H1 (cell line): ENCODE measurements around the gene CCNH. TPM values are rescaled to one million over a fixed set of nuclear protein-coding genes. Genes with fewer than 3 reads are reported as not detected.

Experiments used
- CTCF ChIA-PET: fragments of 300-600 bp; sonication (Branson Sonifier 250); formaldehyde crosslinking; loops from one replicate; lab custom pipeline; 2021; ENCODE audit not compliant: partially characterized antibody; lab: Charles Lee
- POLR2A ChIA-PET: fragments of 300-600 bp; sonication (Branson Sonifier 250); formaldehyde crosslinking; loops from one replicate; lab custom pipeline; 2021; ENCODE audit warnings: inconsistent platforms; ENCODE audit not compliant: partially characterized antibody; lab: Charles Lee
- DNase-seq, 2 experiments: peaks; one replicate each; pipeline versions ENCODE4 v3.0.0 to v3.0.0-alpha.2; 2010 to 2022; ENCODE audit warnings: low spot score in 2 of 2, low read depth in 1 of 2, mixed read lengths in 1 of 2
- FAIRE-seq: peaks from 2 replicates; lab custom pipeline; 2011; peaks lifted over from hg19 to GRCh38; lab: Jason Lieb, UNC
- H2AFZ ChIP-seq: 2 replicates; pipeline ENCODE4 v1.8.1; 2012; ENCODE audit warnings: low read length, inconsistent platforms
- H2AK5ac ChIP-seq: 2 replicates; pipeline ENCODE4 v1.6.1; 2013; ENCODE audit warnings: low read depth, low read length
- H2BK120ac ChIP-seq: replicated peaks from 2 replicates; pipeline ENCODE3; 2013; ENCODE audit warnings: low read depth, low read length, inconsistent platforms
- H2BK12ac ChIP-seq: 2 replicates; pipeline ENCODE4 v1.6.1; 2013; ENCODE audit warnings: low read depth, low read length
- H2BK15ac ChIP-seq: 2 replicates; pipeline ENCODE4 v1.6.1; 2013; ENCODE audit warnings: low read length
- H2BK20ac ChIP-seq: 2 replicates; pipeline ENCODE4 v1.6.1; 2013; ENCODE audit warnings: low read length
- H2BK5ac ChIP-seq: 2 replicates; pipeline ENCODE4 v1.6.1; 2013; ENCODE audit warnings: low read depth, low read length
- H3K14ac ChIP-seq: 2 replicates; pipeline ENCODE4 v1.6.1; 2013; ENCODE audit warnings: inconsistent platforms; ENCODE audit not compliant: insufficient read length
- H3K18ac ChIP-seq: 2 replicates; pipeline ENCODE4 v1.6.1; 2013; ENCODE audit warnings: low read length; ENCODE audit errors: extremely low read depth
- H3K23ac ChIP-seq: 2 replicates; pipeline ENCODE4 v1.6.1; 2013; ENCODE audit warnings: inconsistent platforms; ENCODE audit not compliant: insufficient read length
- H3K23me2 ChIP-seq: 2 replicates; pipeline ENCODE4 v1.6.1; 2013; ENCODE audit warnings: low read depth, low read length
- H3K27ac ChIP-seq: 2 replicates; pipeline ENCODE4 v1.6.1; 2011; ENCODE audit warnings: low read depth, low read length, inconsistent platforms
- H3K27me3 ChIP-seq, 4 experiments: replicated peaks in 1 of 4; 1 replicate in 1 of 4; 2 replicates in 3 of 4; pipeline versions ENCODE4 v1.6.1 to v1.8.1; 2011 to 2013; ENCODE audit warnings: low read length in 3 of 4, mild to moderate bottlenecking in 3 of 4, inconsistent platforms in 2 of 4, mixed read lengths in 2 of 4, moderate library complexity in 1 of 4; ENCODE audit not compliant: control insufficient read depth in 3 of 4, insufficient read depth in 3 of 4; ENCODE audit errors: extremely low read depth in 1 of 4
- H3K36me3 ChIP-seq, 4 experiments: 2 replicates each; pipeline versions ENCODE4 v1.6.1 to v1.8.1; 2011 to 2013; ENCODE audit warnings: mild to moderate bottlenecking in 4 of 4, low read length in 3 of 4, moderate library complexity in 2 of 4, control low read depth in 1 of 4, inconsistent platforms in 1 of 4; ENCODE audit not compliant: insufficient read depth in 4 of 4, control insufficient read depth in 2 of 4
- H3K4ac ChIP-seq: replicated peaks from 2 replicates; pipeline ENCODE3; 2013; ENCODE audit warnings: low read length, low read depth, mixed read lengths, inconsistent platforms; ENCODE audit not compliant: insufficient read length
- H3K4me1 ChIP-seq, 4 experiments: replicated peaks in 1 of 4; 1 replicate in 1 of 4; 2 replicates in 3 of 4; pipeline versions ENCODE4 v1.6.1 to v1.8.1; 2011 to 2013; ENCODE audit warnings: low read length in 3 of 4, inconsistent platforms in 2 of 4, mixed read lengths in 1 of 4; ENCODE audit not compliant: insufficient read depth in 4 of 4, control insufficient read depth in 3 of 4
- H3K4me2 ChIP-seq, 2 experiments: 2 replicates each; pipeline versions ENCODE4 v1.6.1 to v1.8.1; 2011 to 2013; ENCODE audit warnings: low read depth in 2 of 2, low read length in 2 of 2, control low read depth in 1 of 2, inconsistent platforms in 1 of 2, mild to moderate bottlenecking in 1 of 2; ENCODE audit not compliant: insufficient read depth in 1 of 2
- H3K4me3 ChIP-seq, 4 experiments: fragments of 200-600, 300-600 bp in 1 of 4; sonication (generic), shearing (Covaris generic), sonication (Bioruptor Twin) in 1 of 4; 2 replicates each; pipeline versions ENCODE4 v1.5.1 to v1.8.1; 2011 to 2016; ENCODE audit warnings: low read length in 4 of 4, low read depth in 3 of 4, control low read depth in 2 of 4, inconsistent platforms in 2 of 4, mild to moderate bottlenecking in 2 of 4, mixed read lengths in 1 of 4, moderate library complexity in 1 of 4; ENCODE audit not compliant: insufficient read depth in 2 of 4; ENCODE audit errors: extremely low read depth in 1 of 4
- H3K56ac ChIP-seq: replicated peaks from 2 replicates; pipeline ENCODE3; 2013; ENCODE audit warnings: low read depth, mild to moderate bottlenecking, mixed read lengths, low read length, inconsistent platforms; ENCODE audit not compliant: insufficient read length
- H3K79me1 ChIP-seq: 2 replicates; pipeline ENCODE4 v1.6.1; 2013; ENCODE audit warnings: low read depth, low read length, control low read depth
- H3K79me2 ChIP-seq, 2 experiments: 2 replicates each; pipeline versions ENCODE4 v1.6.1 to v1.8.1; 2012 to 2013; ENCODE audit warnings: low read length in 2 of 2, mild to moderate bottlenecking in 2 of 2, inconsistent platforms in 1 of 2; ENCODE audit not compliant: insufficient read depth in 2 of 2, control insufficient read depth in 1 of 2
- H3K9ac ChIP-seq, 4 experiments: replicated peaks in 1 of 4; 1 replicate in 1 of 4; 2 replicates in 3 of 4; pipeline versions ENCODE4 v1.6.1 to v1.8.1; 2011 to 2013; ENCODE audit warnings: low read depth in 3 of 4, low read length in 3 of 4, control low read depth in 2 of 4, mild to moderate bottlenecking in 2 of 4, moderate library complexity in 2 of 4, inconsistent platforms in 1 of 4; ENCODE audit errors: extremely low read depth in 1 of 4
- H3K9me3 ChIP-seq, 2 experiments: 2 replicates each; pipeline versions ENCODE4 v1.6.1 to v1.8.1; 2012 to 2013; ENCODE audit warnings: mild to moderate bottlenecking in 2 of 2, moderate library complexity in 2 of 2, control low read depth in 1 of 2, inconsistent platforms in 1 of 2, low read depth in 1 of 2, low read length in 1 of 2, mixed read lengths in 1 of 2; ENCODE audit not compliant: insufficient read depth in 2 of 2
- H4K20me1 ChIP-seq, 2 experiments: replicated peaks in 1 of 2; 2 replicates each; pipeline versions ENCODE3 to v1.8.1; 2011 to 2013; ENCODE audit warnings: inconsistent platforms in 2 of 2, low read length in 2 of 2, mild to moderate bottlenecking in 1 of 2; ENCODE audit not compliant: insufficient read depth in 2 of 2, control insufficient read depth in 1 of 2
- H4K5ac ChIP-seq: 2 replicates; pipeline ENCODE4 v1.6.1; 2013; ENCODE audit warnings: low read length, low read depth, mixed read lengths, inconsistent platforms; ENCODE audit not compliant: insufficient read length
- H4K8ac ChIP-seq: 2 replicates; pipeline ENCODE4 v1.8.0; 2013; ENCODE audit warnings: mild to moderate bottlenecking, moderate library complexity, low read length, inconsistent platforms; ENCODE audit not compliant: insufficient read depth; ENCODE audit errors: extremely low read depth
- H4K91ac ChIP-seq: replicated peaks from 2 replicates; pipeline ENCODE3; 2013; ENCODE audit warnings: low read length, mixed read lengths, inconsistent platforms; ENCODE audit not compliant: insufficient read length
- RXRA ChIP-seq: IDR thresholded peaks from 2 replicates; pipeline ENCODE4 v1.6.1; 2011; ENCODE audit warnings: low read depth, mild to moderate bottlenecking, low read length, moderate library complexity; ENCODE audit not compliant: insufficient read depth
- polyA plus RNA-seq, 7 experiments: library from polyadenylated mRNA; depleted of rRNA in 3 of 7; stranded (reverse) in 5 of 7; unstranded in 2 of 7; fragments of >200 nt in 5 of 7; fragments of 200-250 nt in 2 of 7; gene quantifications; 1 replicate in 5 of 7; 2 replicates in 1 of 7; 4 replicates in 1 of 7; pipeline versions ENCODE4 v1.2.1 to v1.2.3, GENCODE V29; 2011 to 2013; ENCODE audit warnings: missing spikeins in 2 of 7, mixed read lengths in 2 of 7
- total RNA-seq: library from RNA; stranded (reverse); fragmentation: NEBNext Ultra II Directional; extraction: Animal tissue kit (Norgen Biotek cat#: 25700); gene quantifications from 2 replicates; pipeline ENCODE4 v1.2.1, GENCODE V29; 2021

CCNH gene
- total and polyA plus RNA-seq, 2 of the 8 experiments (the other 6 are each of a cell fraction or from before 2014, with no cell fraction given): 38.2 to 41.8 TPM

- no peak for DNase-seq
- FAIRE-seq: no peak
- H3K27me3 ChIP-seq: peaks cover 0 to 1% (median 0%) of the 10 kb centered on the region in 4 experiments; a peak in 1 of 7 replicates
- no peaks in the 10 kb centered on the region for H3K23me2 ChIP-seq
- no peak overlapping the region for H4K5ac ChIP-seq
- H3K4me2 ChIP-seq: no peak overlapping the region
- no peak overlapping the region for H2BK120ac ChIP-seq
- H3K4me1 ChIP-seq: no peaks in the 10 kb centered on the region
- no peak overlapping the region for H3K14ac ChIP-seq
- H4K8ac ChIP-seq: no peak overlapping the region
- H3K79me2 ChIP-seq: no peaks in the 10 kb centered on the region
- CTCF ChIA-PET: interaction anchor here (0.7 to 1.8 kb wide), 2 partner anchors 8 to 22 kb away, joined by 3 to 5 read pairs; partner anchors contain the start of gene CCNH
- no peak overlapping the region for H3K56ac ChIP-seq
- no peaks in the 10 kb centered on the region for H3K9me3 ChIP-seq
- H3K4ac ChIP-seq: no peak overlapping the region
- no peak overlapping the region for H2BK12ac ChIP-seq
- H4K91ac ChIP-seq: no peak overlapping the region
- no peak overlapping the region for H3K9ac ChIP-seq
- no peaks in the 10 kb centered on the region for H4K20me1 ChIP-seq
- no peak overlapping the region for H2BK20ac ChIP-seq
- no peak overlapping the region for H3K18ac ChIP-seq
- H3K23ac ChIP-seq: no peak overlapping the region
- no peaks in the 10 kb centered on the region for H3K36me3 ChIP-seq
- H2AK5ac ChIP-seq: no peak overlapping the region
- no peak overlapping the region for H3K4me3 ChIP-seq
- no peak overlapping the region for H3K27ac ChIP-seq
- no peak overlapping the region for H2BK5ac ChIP-seq
- no peak overlapping the region for H2AFZ ChIP-seq
- no peak overlapping the region for H2BK15ac ChIP-seq
- H3K79me1 ChIP-seq: no peaks in the 10 kb centered on the region
- POLR2A ChIA-PET: no interaction called here
- no peak for TF ChIP-seq RXRA
These were observed 8.6 kb upstream of the CCNH start for GRCh38 chr5:87421307-87421706.
